ENCODE data around the gene OR8D2.

Gene OR8D2

DNA sequence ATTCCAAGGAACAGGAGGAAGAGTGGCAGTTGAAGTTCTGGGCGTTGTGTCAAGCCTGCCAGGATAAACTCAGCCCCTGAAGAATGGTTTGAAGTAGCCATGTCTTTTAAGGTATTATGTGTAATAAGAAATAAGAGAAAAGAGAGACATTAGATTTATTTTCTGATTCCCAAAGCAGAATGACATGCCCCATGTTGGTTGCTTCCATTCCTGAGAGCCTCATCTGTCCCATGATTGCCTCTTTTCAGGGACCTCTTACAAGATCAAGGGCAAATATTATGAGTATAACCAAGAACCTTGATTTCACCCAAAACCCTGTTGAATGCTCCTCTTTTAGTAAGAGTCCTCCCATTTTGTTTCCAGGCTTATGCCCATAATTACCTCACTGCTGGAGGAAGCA lies at the start of gene OR8D2:
Gene OR8D2 (minus strand): TSS at position 101 of the 400 bp plus-strand sequence. CDS start 0 bp downstream, at position 101.
- no peak for DNase-seq (ENCODE audit: low read depth)

GRCh38 chr11:124359566-124359965 lies 39.6 kb upstream of the OR8D2 start:
- no peak for DNase-seq (ENCODE audit: low read depth)

DNA sequence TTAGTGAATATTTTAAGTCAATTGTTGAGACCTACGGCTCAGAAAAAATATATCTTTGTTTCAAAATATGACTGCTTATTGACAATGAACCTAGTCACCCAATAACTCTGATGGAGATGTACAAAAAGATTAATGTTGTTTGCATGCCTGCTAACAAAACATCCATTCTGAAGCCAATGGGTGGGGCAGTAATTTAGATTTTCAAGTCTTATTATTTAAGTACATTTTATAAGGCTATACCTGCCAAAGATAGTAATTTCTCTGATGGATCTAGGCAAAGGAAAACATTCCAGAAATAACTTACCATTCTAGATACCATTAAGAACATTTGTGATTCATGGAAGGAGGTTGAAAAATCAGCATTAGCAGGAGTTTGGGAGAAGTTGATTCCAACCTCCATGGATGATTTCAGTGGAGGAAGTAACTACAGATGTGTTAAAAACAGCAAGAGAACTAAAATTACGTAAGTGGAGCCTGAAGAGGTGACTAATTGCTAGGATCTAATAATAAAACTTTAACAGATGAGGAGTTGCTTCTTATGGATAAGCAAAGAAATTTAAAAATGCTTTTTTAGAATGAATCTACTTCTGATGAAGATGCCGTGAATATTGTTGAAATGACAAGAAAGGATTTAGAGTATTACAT lies 26.4 kb upstream of the OR8D2 start:
- DNase-seq (ENCODE audit: low read depth): no peak

DNA sequence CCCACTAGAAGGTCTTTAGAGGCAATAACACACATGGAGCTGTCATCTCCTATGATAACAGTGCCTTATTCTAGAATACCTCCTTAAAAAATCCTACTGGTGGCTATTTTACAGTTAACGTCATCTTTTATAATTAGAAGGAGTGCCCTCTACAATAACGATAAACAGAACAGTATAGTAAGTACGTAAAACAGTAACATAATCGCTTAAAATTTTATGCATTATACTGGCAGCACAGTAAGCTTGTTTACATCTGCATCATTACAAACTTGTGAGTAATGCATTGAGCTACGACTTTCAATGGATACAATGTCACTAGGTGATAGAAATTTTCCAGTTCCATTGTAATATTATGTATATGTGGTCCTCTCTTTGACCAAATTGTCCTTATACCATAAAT lies 24.3 kb upstream of the OR8D2 start:
- DNase-seq (ENCODE audit: low read depth): no peak

- DNase-seq (ENCODE audit: low read depth): no peak
These were observed 20.1 kb upstream of the OR8D2 start for GRCh38 chr11:124340142-124340447.

DNA sequence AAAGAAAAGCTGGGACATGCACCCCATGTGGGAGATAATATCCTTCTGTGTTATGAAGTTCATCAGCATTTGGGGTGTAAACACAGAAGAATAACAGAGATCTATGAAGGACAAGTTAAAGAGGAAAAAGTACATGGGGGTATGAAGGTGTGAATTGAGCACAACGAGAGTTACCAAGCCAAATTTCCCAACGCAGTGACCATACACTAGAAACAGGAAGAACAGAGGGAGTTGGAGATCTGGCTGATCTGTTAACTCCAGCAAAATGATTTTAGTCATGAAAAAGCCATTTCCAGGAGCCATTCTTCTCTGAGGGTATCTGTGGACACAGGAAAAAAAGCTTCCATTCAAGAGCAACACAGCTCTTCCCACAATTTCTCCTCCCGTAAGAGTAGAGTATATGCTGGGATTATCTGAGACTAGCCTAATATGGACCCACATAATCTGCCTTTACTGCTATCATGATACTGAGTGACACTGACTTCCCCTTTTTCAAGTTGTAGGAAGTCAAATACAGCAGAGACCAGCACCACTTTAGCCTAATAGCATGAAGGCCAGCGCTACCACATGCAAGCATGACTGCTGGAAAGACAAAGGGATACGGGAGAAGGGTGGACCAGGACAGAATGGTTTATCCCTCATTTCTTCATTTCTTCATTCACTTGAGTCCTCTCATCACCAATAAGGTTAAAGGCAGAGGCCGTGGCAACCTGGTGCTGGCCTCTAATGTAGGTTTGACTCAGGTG lies 19.6 kb upstream of the OR8D2 start:
- no peak for DNase-seq (ENCODE audit: low read depth)

GRCh38 chr11:124331873-124332272 lies 11.9 kb upstream of the OR8D2 start:
- no peak for DNase-seq (ENCODE audit: low read depth)

DNA sequence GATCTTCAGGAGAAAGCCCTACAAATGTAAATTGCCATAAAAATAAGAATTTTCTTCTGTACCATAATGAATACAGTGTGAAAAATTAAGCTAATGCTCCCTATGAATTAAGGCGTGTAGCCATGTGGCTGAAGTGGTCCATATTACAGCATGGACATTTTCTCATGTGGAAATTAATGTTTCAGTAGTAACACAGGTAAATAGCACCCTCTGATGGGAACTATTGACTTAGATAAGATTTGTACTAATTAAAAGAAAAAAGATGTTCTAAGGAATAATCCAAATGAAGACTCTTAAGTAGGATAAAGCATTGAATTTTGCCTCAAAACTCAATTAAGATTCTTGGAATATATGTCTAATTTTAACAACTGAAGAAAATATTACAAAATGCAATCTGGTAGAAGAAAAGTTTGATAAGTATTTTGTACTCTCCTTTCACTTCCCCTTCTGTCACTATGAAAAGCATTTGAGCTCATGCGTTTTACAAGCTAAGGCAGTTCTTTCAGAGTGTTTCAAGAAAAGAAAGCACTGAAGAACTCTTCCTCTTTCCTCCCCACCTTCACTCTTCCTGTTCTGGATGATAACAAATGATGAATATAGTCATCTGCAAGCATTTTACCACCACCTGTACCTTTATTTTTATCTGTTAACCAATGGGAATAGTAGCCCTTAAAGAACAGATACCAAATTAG lies 9.9 kb upstream of the OR8D2 start:
- no peak for DNase-seq (ENCODE audit: low read depth)

DNA sequence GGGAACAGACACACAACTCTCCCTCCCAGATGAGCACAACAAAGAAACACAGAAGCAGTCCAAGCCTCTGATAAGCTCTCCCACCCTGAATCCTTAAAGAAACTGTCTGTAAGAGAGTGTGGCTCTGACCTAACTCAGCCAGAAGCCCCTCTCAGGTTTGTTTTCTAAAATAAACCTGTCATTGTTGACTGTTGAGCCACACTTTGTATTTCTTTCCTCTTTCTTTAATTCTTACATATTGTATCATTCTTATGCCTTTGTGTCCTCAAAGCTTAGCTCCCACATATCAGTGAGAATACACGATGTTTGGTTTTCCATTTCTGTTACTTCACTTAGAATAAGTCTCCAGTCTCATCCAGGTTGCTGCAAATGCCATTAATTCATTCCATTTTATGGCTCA lies 7.8 kb upstream of the OR8D2 start:
- DNase-seq (ENCODE audit: low read depth): no peak

GRCh38 chr11:124322356-124322755 lies 2.4 kb upstream of the OR8D2 start:
- DNase-seq (ENCODE audit: low read depth): no peak

DNA sequence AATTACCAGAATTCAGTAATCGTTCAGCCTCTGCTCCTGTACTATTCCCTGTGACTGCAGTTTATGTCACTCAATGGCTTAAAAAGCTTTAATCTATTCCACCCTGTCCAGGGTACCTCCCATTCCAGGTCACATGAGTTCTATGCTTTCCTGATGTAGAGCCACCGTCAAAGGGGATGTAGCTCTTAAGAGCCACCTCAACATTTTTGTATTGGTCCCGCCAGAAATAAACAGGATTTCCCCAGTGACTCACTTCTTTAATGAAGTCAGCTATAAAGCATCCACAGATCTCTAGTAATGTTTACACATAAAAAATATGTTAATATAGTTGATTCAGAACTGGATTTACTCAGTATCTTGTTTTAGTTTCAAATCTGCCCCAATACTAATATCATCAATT lies 4.9 kb downstream of the OR8D2 start:
- DNase-seq (ENCODE audit: low read depth): peak; percentile 28

DNA sequence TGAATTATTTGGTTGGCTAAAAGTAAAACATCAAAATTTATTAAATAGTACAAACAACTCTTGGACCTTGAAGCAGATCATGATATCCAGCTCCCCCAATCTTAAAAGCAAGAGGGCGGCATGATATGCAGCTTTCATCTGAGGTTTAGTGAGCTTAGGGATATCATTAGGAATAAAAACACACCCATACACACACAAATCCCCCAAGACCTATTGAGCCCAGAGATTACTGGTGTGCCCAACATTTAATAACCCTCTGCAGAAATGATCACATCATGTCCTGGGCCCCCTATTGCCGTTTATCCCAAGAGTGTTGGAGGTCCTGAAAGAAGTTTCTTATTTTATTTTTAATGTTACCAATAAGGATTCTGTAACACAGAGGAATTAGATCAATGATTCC lies 6.1 kb downstream of the OR8D2 start, which contains the start of gene OR8D1:
Gene OR8D1 (minus strand): TSS at position 101 of the 400 bp plus-strand sequence. CDS start 3,183 bp downstream, outside the sequence.
- DNase-seq (ENCODE audit: low read depth): no peak

DNA sequence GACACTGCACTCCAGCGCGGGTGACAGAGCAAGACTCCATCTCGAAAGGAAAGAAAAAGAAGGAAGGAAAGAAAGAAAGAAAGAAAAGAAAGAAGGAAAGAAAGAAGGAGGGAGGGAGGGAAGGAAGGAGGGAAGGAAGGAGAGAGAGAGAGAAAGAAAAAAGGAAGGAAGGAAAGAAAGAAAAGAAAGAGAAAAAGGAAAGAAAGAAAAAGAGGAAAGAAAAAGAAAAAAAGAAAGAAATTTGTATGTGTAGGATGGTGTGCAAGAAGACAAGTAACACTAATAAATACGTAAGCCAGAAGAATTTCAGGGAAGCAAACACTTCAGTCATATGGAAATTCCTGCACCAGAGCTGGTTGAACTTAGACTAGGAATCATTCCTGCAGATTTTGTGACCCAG lies 6.9 kb downstream of the OR8D2 start:
- no peak for DNase-seq (ENCODE audit: low read depth)

DNA sequence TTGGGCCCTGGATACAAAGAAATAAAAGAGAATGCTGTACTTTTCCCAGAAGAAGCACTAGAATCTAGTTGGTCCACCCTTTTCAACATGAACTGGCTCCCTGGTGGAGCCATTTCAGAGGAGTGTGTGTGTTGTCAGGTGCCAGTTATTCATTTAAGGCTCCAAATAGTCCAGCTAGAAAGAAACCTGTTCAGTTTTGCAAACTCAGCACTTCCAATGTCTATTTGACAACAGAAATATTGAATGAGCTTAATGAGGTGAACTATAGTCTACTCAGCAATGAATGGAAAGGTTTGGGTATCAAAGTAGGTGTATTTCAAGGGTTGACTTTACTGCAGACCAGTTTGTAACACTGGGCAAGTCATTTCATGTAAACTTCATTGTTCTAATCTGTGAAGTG lies 8.3 kb downstream of the OR8D2 start:
- DNase-seq (ENCODE audit: low read depth): no peak

GRCh38 chr11:124311269-124311668 lies 8.7 kb downstream of the OR8D2 start:
- DNase-seq (ENCODE audit: low read depth): no peak

- no peak for DNase-seq (ENCODE audit: low read depth)
These were observed 9.3 kb downstream of the OR8D2 start for GRCh38 chr11:124310721-124311120.

DNA sequence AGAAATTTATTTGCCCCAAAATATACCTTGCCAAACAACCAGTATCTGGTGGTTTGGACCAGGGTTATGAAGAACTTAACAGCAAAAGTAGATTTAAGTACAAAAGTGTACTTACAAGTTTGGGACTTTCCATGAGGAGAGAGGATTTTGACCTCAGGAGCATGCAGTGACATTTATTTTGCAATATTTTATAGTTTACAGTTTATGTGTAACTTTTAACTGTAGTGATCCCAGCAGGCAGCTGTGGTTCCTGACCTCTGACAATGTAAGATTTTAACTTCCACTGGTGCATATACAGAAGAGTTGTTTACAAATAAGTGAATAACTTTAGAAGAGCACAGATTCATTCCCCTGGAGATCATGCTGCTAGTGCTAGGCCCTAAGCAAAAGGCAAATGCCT lies 12.9 kb downstream of the OR8D2 start:
- DNase-seq (ENCODE audit: low read depth): no peak

- no peak for DNase-seq (ENCODE audit: low read depth)
These were observed 17.5 kb downstream of the OR8D2 start for GRCh38 chr11:124302347-124303125.

- DNase-seq (ENCODE audit: low read depth): no peak
These were observed 18.4 kb downstream of the OR8D2 start for GRCh38 chr11:124301548-124301947.

- no peak for DNase-seq (ENCODE audit: low read depth)
These were observed 22.1 kb downstream of the OR8D2 start for GRCh38 chr11:124297921-124298320.

GRCh38 chr11:124296016-124296415 lies 24.0 kb downstream of the OR8D2 start:
- no peak for DNase-seq (ENCODE audit: low read depth)

GRCh38 chr11:124294687-124295086 lies 25.3 kb downstream of the OR8D2 start:
- DNase-seq (ENCODE audit: low read depth): no peak

All from non-pigmented ciliary epithelial cell (primary cell).